GM23248 (cell line): ENCODE measurements around the gene RBM4B. TPM values are rescaled to one million over a fixed set of nuclear protein-coding genes. Genes with fewer than 3 reads are reported as not detected.

Experiments
- DNase-seq: peaks from one replicate; pipeline ENCODE4 v3.0.0-alpha.2; 2015
- H2AFZ ChIP-seq: fragments of 200-600 bp; sonication (generic); 2 replicates; pipeline ENCODE4 v1.6.1; 2016; ENCODE audit warnings: antibody characterized with exemption
- H3F3A ChIP-seq: fragments of 200-600 bp; sonication (generic); 2 replicates; pipeline ENCODE4 v1.6.1; 2016; ENCODE audit warnings: mild to moderate bottlenecking, antibody characterized with exemption, mixed run types; ENCODE audit not compliant: insufficient read depth
- H3K27ac ChIP-seq: fragments of 200-600 bp; sonication (generic); 2 replicates; pipeline ENCODE4 v1.5.1; 2016; ENCODE audit warnings: mild to moderate bottlenecking
- H3K27me3 ChIP-seq: fragments of 200-600 bp; sonication (generic); replicated peaks from 2 replicates; pipeline ENCODE4 v1.6.1; 2016; ENCODE audit warnings: mild to moderate bottlenecking; ENCODE audit not compliant: insufficient read depth
- H3K36me3 ChIP-seq: fragments of 200-600 bp; sonication (generic); 2 replicates; pipeline ENCODE4 v1.6.1; 2016; ENCODE audit warnings: low read depth, mild to moderate bottlenecking
- H3K4me1 ChIP-seq: fragments of 200-600 bp; sonication (generic); 2 replicates; pipeline ENCODE4 v1.6.1; 2016; ENCODE audit warnings: mild to moderate bottlenecking; ENCODE audit not compliant: insufficient read depth
- H3K4me2 ChIP-seq: fragments of 200-600 bp; sonication (generic); one replicate; pipeline ENCODE4 v1.6.1; 2016; ENCODE audit warnings: mild to moderate bottlenecking; ENCODE audit not compliant: unreplicated experiment
- H3K4me3 ChIP-seq: fragments of 200-600 bp; sonication (generic); 2 replicates; pipeline ENCODE4 v1.5.1; 2016; ENCODE audit warnings: mild to moderate bottlenecking
- H3K79me2 ChIP-seq: fragments of 200-600 bp; sonication (generic); 2 replicates; pipeline ENCODE4 v1.6.1; 2016; ENCODE audit warnings: mild to moderate bottlenecking; ENCODE audit not compliant: insufficient read depth
- H3K9ac ChIP-seq: fragments of 200-600 bp; sonication (generic); 2 replicates; pipeline ENCODE4 v1.6.1; 2016; ENCODE audit warnings: mild to moderate bottlenecking
- H3K9me2 ChIP-seq: fragments of 200-600 bp; sonication (generic); 2 replicates; pipeline ENCODE4 v1.6.1; 2016; ENCODE audit warnings: mixed run types, mild to moderate bottlenecking, moderate library complexity; ENCODE audit not compliant: insufficient read depth
- H3K9me3 ChIP-seq: fragments of 200-600 bp; sonication (generic); one replicate; pipeline ENCODE4 v1.6.1; 2017; ENCODE audit warnings: low read depth
- H4K20me1 ChIP-seq: fragments of 200-600 bp; sonication (generic); 2 replicates; pipeline ENCODE4 v1.6.0; 2016; ENCODE audit not compliant: insufficient read depth
- EZH2 ChIP-seq: fragments of 200-600 bp; sonication (generic); IDR thresholded peaks from 2 replicates; pipeline ENCODE4 v1.6.1; 2018; ENCODE audit warnings: antibody characterized with exemption, mild to moderate bottlenecking; ENCODE audit not compliant: insufficient read depth, poor library complexity, severe bottlenecking
- EZH2phosphoT487 ChIP-seq: fragments of 200-600 bp; sonication (generic); IDR thresholded peaks from 2 replicates; pipeline ENCODE4 v1.6.1; 2018; ENCODE audit warnings: antibody characterized with exemption, moderate library complexity, mild to moderate bottlenecking, low read depth; ENCODE audit not compliant: insufficient read depth
- WGBS, 2 experiments: methylation state at CpG; one replicate each; pipeline ENCODE4 v1.1.6; 2015 to 2017; ENCODE audit warnings: low lambda C conversion rate in 2 of 2, low coverage in 1 of 2; ENCODE audit errors: missing lambda C conversion rate in 2 of 2; 5-methylcytosine and 5-hydroxymethylcytosine counted together
- in situ Hi-C: fragments of 300-500 bp; cut with MboI; formaldehyde crosslinking; loops from 2 replicates; pipeline ENCODE4 v1.15.0; 2020
- polyA plus RNA-seq: library from polyadenylated mRNA; unstranded; fragments of >200 nt; fragmentation: Nextera tagmentation; extraction: Ambion mirVana; gene quantifications from 2 replicates; pipeline ENCODE4 v1.2.1, GENCODE V29; 2016
- total RNA-seq: library from RNA; depleted of rRNA; stranded (reverse); fragments of >200 nt; shearing (Covaris generic); gene quantifications from 2 replicates; pipeline ENCODE4 v1.2.3, GENCODE V29; 2014

The RBM4B gene
- total and polyA plus RNA-seq, 2 experiments from 2014 or later: 18.5 to 23.4 TPM

GRCh38 chr11:66626382-66626781 lies 51.3 kb downstream of the RBM4B start:
- H3F3A ChIP-seq: no peaks in the 10 kb centered on the region
- peaks cover 66% of the 10 kb centered on the region for H3K36me3 ChIP-seq
- no peak overlapping the region for H3K4me3 ChIP-seq
- no peak overlapping the region for H3K4me2 ChIP-seq
- in situ Hi-C loops: no loop called here
- H2AFZ ChIP-seq: no peak overlapping the region
- no peaks in the 10 kb centered on the region for H3K9me2 ChIP-seq
- no peak overlapping the region for H3K27ac ChIP-seq
- TF ChIP-seq EZH2phosphoT487: no peak
- TF ChIP-seq EZH2: no peak
- H3K4me1 ChIP-seq: no peaks in the 10 kb centered on the region
- H4K20me1 ChIP-seq: peaks cover 39% of the 10 kb centered on the region
- no peaks in the 10 kb centered on the region for H3K9me3 ChIP-seq
- 95 to 97% methylated on average over 20 to 25 of the region's 25 CpGs for WGBS, 2 experiments
- no peaks in the 10 kb centered on the region for H3K27me3 ChIP-seq
- no peak overlapping the region for H3K9ac ChIP-seq
- no peak for DNase-seq
- H3K79me2 ChIP-seq: peaks cover 100% of the 10 kb centered on the region

- Histone ChIP-seq H3K4me2 (no peak overlapping the region), H3K9ac (no peak overlapping the region), H3K9me3 (no peaks in the 10 kb centered on the region), H3K9me2 (no peaks in the 10 kb centered on the region), H3K36me3 (peaks cover 66% of the 10 kb centered on the region), H3F3A (no peaks in the 10 kb centered on the region), H3K79me2 (peaks cover 100% of the 10 kb centered on the region), H4K20me1 (peaks cover 39% of the 10 kb centered on the region), H2AFZ (no peak overlapping the region), H3K4me3 (no peak overlapping the region), H3K27me3 (no peaks in the 10 kb centered on the region), H3K27ac (no peak overlapping the region), H3K4me1 (peaks cover 6% of the 10 kb centered on the region; the same call in 1 of the 2 replicates)
- TF ChIP-seq EZH2 (no peak), EZH2phosphoT487 (no peak)
- in situ Hi-C loops: no loop called here
- DNase-seq: no peak
- WGBS, 2 experiments: 94 to 96% methylated on average over 8 to 9 of the region's 9 CpGs
These were observed 51.9 kb downstream of the RBM4B start for GRCh38 chr11:66625752-66626149.

GRCh38 chr11:66625041-66625751 lies 52.5 kb downstream of the RBM4B start:
- no peak for DNase-seq
- 92 to 96% methylated on average over 15 to 26 of the region's 26 CpGs for WGBS, 2 experiments
- TF ChIP-seq EZH2phosphoT487 (no peak), EZH2 (no peak)
- Histone ChIP-seq H4K20me1 (peaks cover 39% of the 10 kb centered on the region), H3K27ac (no peak overlapping the region), H3K4me1 (peaks cover 11% of the 10 kb centered on the region; the same call in 1 of the 2 replicates), H3K9me3 (no peaks in the 10 kb centered on the region), H3K9me2 (no peaks in the 10 kb centered on the region), H3K27me3 (no peaks in the 10 kb centered on the region), H2AFZ (no peak overlapping the region), H3K36me3 (peaks cover 63% of the 10 kb centered on the region), H3F3A (no peaks in the 10 kb centered on the region), H3K79me2 (peaks cover 100% of the 10 kb centered on the region), H3K9ac (no peak overlapping the region), H3K4me2 (no peak overlapping the region), H3K4me3 (no peak overlapping the region)
- in situ Hi-C loops: no loop called here

GRCh38 chr11:66624450-66624849 lies 53.2 kb downstream of the RBM4B start:
- H3K9me2 ChIP-seq: no peaks in the 10 kb centered on the region
- in situ Hi-C loops: no loop called here
- H3K27me3 ChIP-seq: no peaks in the 10 kb centered on the region
- 0 out of 2 replicates have a peak, but pooled peaks cover 3% of the 10 kb centered on the region for H3F3A ChIP-seq
- peaks cover 39% of the 10 kb centered on the region for H4K20me1 ChIP-seq
- no peak overlapping the region for H3K4me2 ChIP-seq
- no peaks in the 10 kb centered on the region for H3K9me3 ChIP-seq
- H3K27ac ChIP-seq: no peak overlapping the region
- WGBS, 2 experiments: 89 to 90% methylated on average over 16 of the region's 16 CpGs
- H3K4me1 ChIP-seq: peaks cover 15% of the 10 kb centered on the region; the same call in 1 of the 2 replicates
- no peak overlapping the region for H3K4me3 ChIP-seq
- no peak for TF ChIP-seq EZH2phosphoT487
- TF ChIP-seq EZH2: no peak
- no peak overlapping the region for H3K9ac ChIP-seq
- H2AFZ ChIP-seq: no peak overlapping the region
- H3K36me3 ChIP-seq: peaks cover 57% of the 10 kb centered on the region
- no peak for DNase-seq
- peaks cover 100% of the 10 kb centered on the region for H3K79me2 ChIP-seq

DNA sequence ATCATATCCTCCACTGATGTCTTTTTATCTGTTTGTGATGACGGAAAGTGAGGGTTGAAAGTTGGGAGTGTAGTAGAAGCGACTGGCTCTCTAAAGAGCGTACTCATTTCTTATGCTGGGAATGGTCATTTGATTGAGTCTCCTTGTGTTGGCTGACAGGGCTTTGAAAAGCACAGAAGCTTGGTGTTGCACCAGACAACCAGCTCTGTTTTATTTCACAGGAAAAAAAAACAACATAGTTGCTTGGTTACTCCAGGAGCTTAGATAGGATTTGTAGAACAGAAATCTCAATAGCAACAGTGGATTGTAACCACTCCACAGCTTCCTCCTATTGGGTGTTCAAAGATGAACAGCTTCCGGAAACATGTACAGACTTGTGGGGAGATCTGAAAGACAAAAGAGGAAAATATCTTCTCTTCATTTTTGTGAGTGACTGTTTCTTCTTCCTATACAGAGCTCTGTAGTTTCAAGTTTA lies 58.6 kb downstream of the RBM4B start:
- Histone ChIP-seq H3K9ac (peak overlapping the region; percentile 96), H3K27me3 (no peaks in the 10 kb centered on the region), H3K4me2 (peak overlapping the region; percentile 99), H3K4me1 (peaks cover 30% of the 10 kb centered on the region), H4K20me1 (peaks cover 40% of the 10 kb centered on the region), H3K4me3 (peak overlapping the region; percentile 89), H3K27ac (peak overlapping the region; percentile 97), H3K79me2 (peaks cover 86% of the 10 kb centered on the region), H3K36me3 (peaks cover 12% of the 10 kb centered on the region; the same call in 1 of the 2 replicates), H3K9me3 (no peaks in the 10 kb centered on the region), H3K9me2 (no peaks in the 10 kb centered on the region), H3F3A (peaks cover 29% of the 10 kb centered on the region), H2AFZ (no peak overlapping the region)
- peak; percentile 79 for DNase-seq
- in situ Hi-C loops: no loop called here
- TF ChIP-seq EZH2phosphoT487: no peak
- TF ChIP-seq EZH2: no peak
- 28 to 29% methylated on average over 4 of the region's 4 CpGs for WGBS, 2 experiments
